GM12892 (cell line): ENCODE data around the gene CDH20.

Source experiments
- DNase-seq: peaks from one replicate; pipeline ENCODE4 v3.0.0; 2011; ENCODE audit not compliant: insufficient read length
- FAIRE-seq: peaks from 2 replicates; lab custom pipeline; 2011; peaks lifted over from hg19 to GRCh38; lab: Jason Lieb, UNC
- POLR2A ChIP-seq: IDR thresholded peaks from 2 replicates; pipeline ENCODE4 v1.6.1; 2011; ENCODE audit warnings: low read depth, low read length, control low read depth
- POLR2AphosphoS5 ChIP-seq: IDR thresholded peaks from 2 replicates; pipeline ENCODE4 v1.6.1; 2011; ENCODE audit warnings: low read depth, low read length, control low read depth
- TAF1 ChIP-seq: IDR thresholded peaks from 2 replicates; pipeline ENCODE4 v1.6.1; 2011; ENCODE audit warnings: low read depth, mild to moderate bottlenecking, control low read depth, low read length, borderline replicate concordance

The CDH20 gene

DNA sequence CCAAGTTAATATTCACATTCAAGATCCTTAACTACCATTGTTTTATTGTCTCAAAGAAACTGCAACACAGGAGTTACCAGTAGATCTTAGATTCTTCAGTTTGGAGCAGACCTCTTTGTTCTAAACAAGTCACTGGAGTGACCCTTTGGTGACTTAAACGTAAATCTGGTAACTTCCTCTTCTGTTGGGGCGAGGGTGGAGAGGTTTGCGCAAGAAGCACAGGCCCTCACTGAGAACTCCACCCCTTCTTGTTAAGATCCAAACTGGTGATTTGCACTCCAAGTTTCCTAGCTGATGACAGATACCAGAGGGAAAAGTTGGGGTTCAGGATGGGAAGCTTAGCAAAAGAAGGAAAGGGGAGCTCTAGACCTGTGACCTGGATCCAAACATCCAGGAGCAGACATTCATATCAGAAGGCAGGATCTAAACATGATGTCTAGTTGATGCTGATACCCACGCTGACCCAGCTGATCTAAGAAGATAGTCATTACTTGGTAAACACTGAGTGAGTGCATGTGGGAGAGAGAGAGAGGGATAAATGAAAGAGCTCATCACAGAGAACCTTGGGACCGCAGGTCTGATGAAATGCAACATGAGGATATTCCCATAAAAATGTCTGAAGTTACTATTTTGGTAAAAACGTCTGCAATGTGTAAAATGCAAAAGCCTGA lies 256.0 kb downstream of the CDH20 start:
- TF ChIP-seq POLR2A: no peak
- TF ChIP-seq TAF1: no peak
- no peak for TF ChIP-seq POLR2AphosphoS5
- FAIRE-seq: no peak
- no peak for DNase-seq

DNA sequence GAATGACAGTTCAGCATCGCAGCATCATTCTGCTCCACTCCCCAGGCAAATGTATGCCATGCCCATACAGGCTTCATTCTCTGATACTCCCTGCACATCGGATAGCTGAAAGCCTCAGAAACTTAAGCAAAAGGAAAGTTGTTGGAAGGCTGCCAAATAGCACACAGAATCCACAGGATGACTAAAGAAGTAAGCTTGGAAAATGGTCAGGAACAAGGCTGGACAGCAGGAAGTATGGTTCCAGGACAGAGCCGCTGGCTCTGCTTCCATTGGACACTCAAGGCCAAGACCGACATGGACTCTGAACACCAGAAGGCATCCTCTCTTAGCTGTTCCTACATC lies 256.5 kb downstream of the CDH20 start:
- FAIRE-seq (no peak), DNase-seq (no peak)
- no peak for TF ChIP-seq POLR2A
- TF ChIP-seq POLR2AphosphoS5: no peak

DNA sequence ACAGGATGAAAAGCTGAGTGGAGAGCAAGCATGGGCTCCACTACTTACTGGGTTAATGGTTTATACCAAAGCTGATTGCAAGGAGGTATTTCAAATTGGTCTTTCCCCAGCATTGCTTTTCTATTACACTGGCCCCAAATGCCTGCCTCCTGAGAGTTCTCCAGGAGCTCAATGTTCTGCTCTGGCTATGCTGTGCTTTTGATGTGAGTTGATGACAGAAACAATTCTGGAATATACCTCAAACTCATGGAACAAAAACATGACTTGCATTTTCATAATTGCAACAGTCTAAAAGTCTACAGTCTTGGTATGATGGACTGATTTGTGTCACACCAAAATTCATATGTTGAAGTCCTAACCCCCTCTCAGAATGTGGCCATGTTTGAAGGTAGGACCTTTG lies 258.0 kb downstream of the CDH20 start:
- FAIRE-seq: no peak
- TF ChIP-seq POLR2AphosphoS5 (no peak), TAF1 (no peak), POLR2A (no peak)
- DNase-seq: no peak

DNA sequence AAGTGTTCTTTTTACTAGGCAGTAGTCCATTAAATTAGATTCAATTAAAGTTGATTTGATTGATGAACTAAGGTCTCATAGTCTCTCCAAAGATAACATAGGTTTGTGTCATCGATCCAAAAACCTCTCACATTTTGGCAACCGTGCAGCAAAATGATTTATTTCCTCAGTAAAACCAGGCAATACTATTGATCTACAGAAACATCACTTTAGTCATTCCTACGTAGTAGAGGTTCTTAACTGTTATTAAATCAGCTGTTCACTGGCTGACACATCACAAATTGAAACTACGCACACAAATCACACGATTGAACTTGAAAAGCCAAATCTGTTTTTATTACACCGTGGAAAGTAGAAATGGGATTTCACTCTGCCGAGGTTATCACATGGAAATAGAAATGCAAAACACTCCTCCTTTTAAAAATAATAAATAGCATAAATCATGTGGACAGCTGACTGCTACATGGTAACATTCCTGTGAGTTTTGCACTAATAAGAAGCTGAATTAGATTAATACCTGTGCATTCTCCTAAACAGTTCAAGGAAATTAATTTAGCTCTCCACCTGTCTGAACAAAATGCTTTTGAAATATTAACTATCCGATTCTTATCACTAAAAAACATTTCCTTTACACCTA lies 262.5 kb downstream of the CDH20 start:
- DNase-seq (no peak), FAIRE-seq (no peak)
- no peak for TF ChIP-seq TAF1
- no peak for TF ChIP-seq POLR2AphosphoS5
- no peak for TF ChIP-seq POLR2A

DNA sequence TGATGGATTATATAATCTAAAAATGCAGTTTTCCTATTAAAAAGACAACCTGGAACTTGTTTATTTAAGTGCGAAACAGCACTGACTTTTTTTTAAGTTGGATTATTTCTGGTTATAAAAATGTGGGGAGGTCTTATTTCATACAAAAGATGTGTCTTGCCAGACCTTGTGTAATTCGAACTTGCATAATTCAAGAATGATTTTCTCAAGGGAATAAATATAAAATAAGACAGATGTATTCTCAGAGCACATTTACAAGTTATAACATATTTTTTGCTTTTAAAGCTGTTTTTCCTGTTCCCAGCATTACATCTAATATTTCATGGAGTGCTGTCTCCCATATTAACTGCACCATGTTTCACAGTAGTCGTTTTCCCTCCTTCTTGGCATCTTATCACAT lies 263.1 kb downstream of the CDH20 start:
- no peak for FAIRE-seq
- DNase-seq: no peak
- TF ChIP-seq POLR2A (no peak), TAF1 (no peak)

DNA sequence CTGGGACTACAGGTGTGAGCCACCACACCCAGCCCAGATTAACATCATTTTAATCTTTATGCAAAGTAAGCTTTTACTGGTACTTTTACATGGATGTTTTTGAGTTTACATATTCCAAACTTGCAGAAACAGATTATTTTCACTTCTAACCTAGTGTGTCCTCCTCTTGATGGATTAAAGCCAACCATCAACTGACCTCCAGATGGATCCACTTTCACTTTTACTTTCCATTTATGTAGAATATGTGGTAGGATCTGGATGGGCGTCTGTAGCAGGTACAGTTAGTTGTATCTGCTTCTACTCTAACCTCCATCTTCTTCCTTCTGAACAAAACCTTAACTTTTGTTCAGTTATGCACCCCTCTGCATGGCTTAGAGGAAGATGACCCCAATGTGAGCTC lies 264.1 kb downstream of the CDH20 start:
- DNase-seq (no peak), FAIRE-seq (no peak)
- no peak for TF ChIP-seq POLR2A
- no peak for TF ChIP-seq POLR2AphosphoS5
- TF ChIP-seq TAF1: no peak

DNA sequence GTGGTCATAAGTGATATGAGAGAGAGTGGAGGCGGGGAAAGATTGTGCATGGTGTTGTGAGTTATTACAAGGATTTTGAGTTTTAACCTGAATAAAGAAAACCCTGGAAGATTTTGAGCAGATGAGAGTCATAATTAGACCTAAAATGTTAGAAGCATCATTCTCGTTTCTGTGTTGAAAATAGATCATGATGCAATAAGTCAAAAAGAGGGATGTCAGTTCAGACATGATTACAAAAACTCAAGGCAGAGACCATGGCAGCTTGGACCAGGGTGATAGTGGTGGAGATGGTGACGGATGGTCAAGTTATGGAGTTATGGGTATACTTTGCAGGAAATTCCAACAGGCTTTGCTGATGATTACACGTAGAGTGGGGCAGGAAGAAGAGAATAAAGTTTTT lies 267.2 kb downstream of the CDH20 start:
- TF ChIP-seq POLR2AphosphoS5 (no peak), POLR2A (no peak), TAF1 (no peak)
- FAIRE-seq: no peak
- no peak for DNase-seq

DNA sequence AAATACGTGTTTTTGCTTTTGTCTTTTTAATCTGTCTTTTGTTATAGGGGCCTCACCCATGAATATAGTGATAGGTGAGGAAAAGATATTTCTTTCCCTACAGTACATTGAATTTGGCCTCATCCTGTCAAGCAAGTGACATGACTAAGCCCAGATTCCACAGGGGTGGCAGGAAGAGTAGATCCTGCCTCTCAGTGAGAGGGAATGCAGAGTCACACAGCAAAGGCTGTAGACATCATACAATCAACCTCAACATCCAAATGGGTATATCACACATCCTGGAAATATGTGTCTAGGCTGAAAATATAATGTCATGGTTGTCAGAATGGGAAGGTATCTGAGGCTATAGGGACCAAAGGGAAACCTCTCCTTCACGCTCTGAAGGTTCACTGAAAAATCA lies 269.6 kb downstream of the CDH20 start:
- TF ChIP-seq POLR2A: no peak
- TF ChIP-seq POLR2AphosphoS5: no peak
- no peak for TF ChIP-seq TAF1
- FAIRE-seq (no peak), DNase-seq (no peak)
